ENCODE data around the gene FAM81A.

DNA sequence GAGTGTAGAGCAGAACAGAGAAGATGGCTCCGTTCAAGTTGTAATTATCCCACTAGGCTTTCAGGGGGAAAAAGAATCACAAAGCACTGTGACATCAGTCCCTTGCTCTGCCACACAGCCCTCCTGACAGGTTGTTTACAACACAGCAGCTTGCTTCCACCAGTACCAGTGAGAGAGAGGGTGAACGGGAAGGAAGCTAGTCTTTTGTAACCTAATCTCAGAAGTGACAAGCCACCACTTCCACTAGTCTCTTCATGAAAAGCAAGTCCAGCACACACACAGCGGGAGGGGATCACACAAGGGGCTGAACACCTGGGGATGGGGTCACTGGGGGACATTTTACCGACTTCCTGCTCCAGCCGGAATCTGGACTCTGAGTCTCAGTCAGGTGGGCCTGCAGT, 86.3 kb downstream of the FAM81A start:
- TF ChIP-seq KAT7 (CRISPR knock-in tag; IDR thresholded peaks at IDR 0.05; ENCODE audit: borderline replicate concordance) (no peak), E2F4 (CRISPR knock-in tag; IDR thresholded peaks at IDR 0.05; ENCODE audit: borderline replicate concordance, low read depth) (no peak), TP53 (CRISPR knock-in tag; IDR thresholded peaks at IDR 0.05) (no peak), CTCF (IDR thresholded peaks at IDR 0.05) (no peak)
- TF ChIP-seq, protein P1, sequence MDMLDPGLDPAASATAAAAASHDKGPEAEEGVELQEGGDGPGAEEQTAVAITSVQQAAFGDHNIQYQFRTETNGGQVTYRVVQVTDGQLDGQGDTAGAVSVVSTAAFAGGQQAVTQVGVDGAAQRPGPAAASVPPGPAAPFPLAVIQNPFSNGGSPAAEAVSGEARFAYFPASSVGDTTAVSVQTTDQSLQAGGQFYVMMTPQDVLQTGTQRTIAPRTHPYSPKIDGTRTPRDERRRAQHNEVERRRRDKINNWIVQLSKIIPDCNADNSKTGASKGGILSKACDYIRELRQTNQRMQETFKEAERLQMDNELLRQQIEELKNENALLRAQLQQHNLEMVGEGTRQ (CRISPR knock-in tag; IDR thresholded peaks at IDR 0.05), result no peak
- TF ChIP-seq, protein P2, sequence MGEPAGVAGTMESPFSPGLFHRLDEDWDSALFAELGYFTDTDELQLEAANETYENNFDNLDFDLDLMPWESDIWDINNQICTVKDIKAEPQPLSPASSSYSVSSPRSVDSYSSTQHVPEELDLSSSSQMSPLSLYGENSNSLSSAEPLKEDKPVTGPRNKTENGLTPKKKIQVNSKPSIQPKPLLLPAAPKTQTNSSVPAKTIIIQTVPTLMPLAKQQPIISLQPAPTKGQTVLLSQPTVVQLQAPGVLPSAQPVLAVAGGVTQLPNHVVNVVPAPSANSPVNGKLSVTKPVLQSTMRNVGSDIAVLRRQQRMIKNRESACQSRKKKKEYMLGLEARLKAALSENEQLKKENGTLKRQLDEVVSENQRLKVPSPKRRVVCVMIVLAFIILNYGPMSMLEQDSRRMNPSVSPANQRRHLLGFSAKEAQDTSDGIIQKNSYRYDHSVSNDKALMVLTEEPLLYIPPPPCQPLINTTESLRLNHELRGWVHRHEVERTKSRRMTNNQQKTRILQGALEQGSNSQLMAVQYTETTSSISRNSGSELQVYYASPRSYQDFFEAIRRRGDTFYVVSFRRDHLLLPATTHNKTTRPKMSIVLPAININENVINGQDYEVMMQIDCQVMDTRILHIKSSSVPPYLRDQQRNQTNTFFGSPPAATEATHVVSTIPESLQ (CRISPR knock-in tag; IDR thresholded peaks at IDR 0.05), result no peak

All from WTC11 (cell line).